Stomach (tissue), 9 donors: ENCODE measurements around the gene ROBO1. TPM values are rescaled to one million over a fixed set of nuclear protein-coding genes. Genes with fewer than 3 reads are reported as not detected.

Experiments used
- DNase-seq, 2 donors: peaks; one replicate each; pipeline versions ENCODE4 v3.0.0 to v3.0.0-alpha.2; 2013 to 2019
- H3K27ac ChIP-seq, 5 donors: fragments of 200-600 bp in 4 of 5; sonication (generic) in 4 of 5; one replicate each; pipeline ENCODE4 v1.5.1; 2013 to 2019; ENCODE audit warnings: mild to moderate bottlenecking in 1 of 5, moderate library complexity in 1 of 5
- H3K27me3 ChIP-seq, 3 donors: fragments of 200-600 bp; sonication (generic); one replicate each; pipeline ENCODE4 v1.5.1; 2017 to 2019; ENCODE audit warnings: mixed run types in 1 of 3
- H3K36me3 ChIP-seq, 4 donors: fragments of 200-600 bp; sonication (generic); 1 replicate in 3 of 4; 2 replicates in 1 of 4; pipeline ENCODE4 v1.5.1; 2016 to 2019
- H3K4me1 ChIP-seq, 4 donors: fragments of 200-600 bp; sonication (generic); one replicate each; pipeline ENCODE4 v1.5.1; 2016 to 2019
- H3K4me3 ChIP-seq, 4 donors: fragments of 200-600 bp; sonication (generic) in 3 of 4; one replicate each; pipeline ENCODE4 v1.5.1; 2016 to 2019; ENCODE audit warnings: mild to moderate bottlenecking in 1 of 4
- H3K9me3 ChIP-seq, 4 donors: fragments of 200-600 bp; sonication (generic); one replicate each; pipeline ENCODE4 v1.5.1; 2016 to 2019
- EP300 ChIP-seq: sonication (generic); formaldehyde crosslinking; IDR thresholded peaks from one replicate; pipeline ENCODE4 v1.6.1; 2017; ENCODE audit warnings: antibody characterized with exemption
- POLR2A ChIP-seq, 4 donors: fragments of 450-650 bp; IDR thresholded peaks; one replicate each; pipeline ENCODE4 v1.6.1; 2016; ENCODE audit warnings: antibody characterized with exemption in 4 of 4, control low read depth in 2 of 4, mild to moderate bottlenecking in 1 of 4, moderate library complexity in 1 of 4
- POLR2AphosphoS5 ChIP-seq, 3 donors: sonication (generic); formaldehyde crosslinking; IDR thresholded peaks; one replicate each; pipeline ENCODE4 v1.6.1; 2016; ENCODE audit warnings: antibody characterized with exemption in 3 of 3
- WGBS, 5 donors: extraction: QIAGEN DNeasy Blood & Tissue Kit in 3 of 5; methylation state at CpG; one replicate each; pipeline versions ENCODE4 v1.1.5 to v1.1.7; 2013 to 2018; 5-methylcytosine and 5-hydroxymethylcytosine counted together
- intact Hi-C: fragments of 100-400 bp; cut with DNase I; formaldehyde crosslinking; loops from one replicate; pipeline ENCODE4 v1.15.1; 2023; ENCODE audit warnings: low total_unique reads
- polyA plus RNA-seq, 3 donors: library from polyadenylated mRNA; stranded (reverse); fragments of 200-250 nt; gene quantifications; one replicate each; pipeline ENCODE4 v1.2.3, GENCODE V29; 2013
- total RNA-seq, 5 donors: library from RNA; depleted of rRNA; stranded (reverse); fragments of >200 nt; gene quantifications; one replicate each; pipeline versions ENCODE4 v1.1.0 to v1.2.3, GENCODE V29; 2014 to 2016
- TF ChIP-seq, protein P1 (sequence below), 7 experiments: fragments of 450-650 bp in 4 of 7; fragments of 200-600 bp in 3 of 7; sonication (generic) in 3 of 7; IDR thresholded peaks; one replicate each; pipeline ENCODE4 v1.5.1; 2016 to 2019; ENCODE audit warnings: antibody characterized with exemption in 7 of 7, control low read depth in 2 of 7, mild to moderate bottlenecking in 1 of 7
- donor health status: healthy with polysubstance abuse.
- donor health status: Bipolar disorder and iron deficiency.
- donor health status: healthy.

ROBO1 gene
- total and polyA plus RNA-seq, 8 donors: 2.0 to 174 (median 4.5) TPM

DNA sequence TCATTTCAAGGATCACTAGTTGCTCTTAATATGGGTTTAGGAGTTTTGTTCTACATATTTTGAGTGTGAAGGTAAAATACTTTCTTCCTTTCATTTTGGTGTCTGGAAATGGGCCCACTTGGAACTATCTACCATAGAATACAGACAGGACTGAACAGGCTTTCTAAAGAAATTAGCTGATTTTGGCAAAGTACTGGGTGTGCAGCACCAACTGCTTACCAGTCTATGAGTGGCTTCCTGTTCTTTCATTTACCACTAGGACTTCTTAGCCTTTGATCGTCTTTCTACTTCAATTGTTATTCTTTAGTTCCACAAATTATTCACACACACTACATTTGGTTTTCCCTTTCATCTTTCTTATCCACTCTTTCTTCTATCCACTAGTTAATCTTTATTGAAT lies 1196.3 kb downstream of the ROBO1 start:
- TF ChIP-seq POLR2AphosphoS5 (IDR thresholded peaks at IDR 0.05) (no peak), EP300 (no peak), POLR2A (IDR thresholded peaks at IDR 0.05) (no peak)
- TF ChIP-seq, protein P1, sequence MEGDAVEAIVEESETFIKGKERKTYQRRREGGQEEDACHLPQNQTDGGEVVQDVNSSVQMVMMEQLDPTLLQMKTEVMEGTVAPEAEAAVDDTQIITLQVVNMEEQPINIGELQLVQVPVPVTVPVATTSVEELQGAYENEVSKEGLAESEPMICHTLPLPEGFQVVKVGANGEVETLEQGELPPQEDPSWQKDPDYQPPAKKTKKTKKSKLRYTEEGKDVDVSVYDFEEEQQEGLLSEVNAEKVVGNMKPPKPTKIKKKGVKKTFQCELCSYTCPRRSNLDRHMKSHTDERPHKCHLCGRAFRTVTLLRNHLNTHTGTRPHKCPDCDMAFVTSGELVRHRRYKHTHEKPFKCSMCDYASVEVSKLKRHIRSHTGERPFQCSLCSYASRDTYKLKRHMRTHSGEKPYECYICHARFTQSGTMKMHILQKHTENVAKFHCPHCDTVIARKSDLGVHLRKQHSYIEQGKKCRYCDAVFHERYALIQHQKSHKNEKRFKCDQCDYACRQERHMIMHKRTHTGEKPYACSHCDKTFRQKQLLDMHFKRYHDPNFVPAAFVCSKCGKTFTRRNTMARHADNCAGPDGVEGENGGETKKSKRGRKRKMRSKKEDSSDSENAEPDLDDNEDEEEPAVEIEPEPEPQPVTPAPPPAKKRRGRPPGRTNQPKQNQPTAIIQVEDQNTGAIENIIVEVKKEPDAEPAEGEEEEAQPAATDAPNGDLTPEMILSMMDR (IDR thresholded peaks at IDR 0.05): no peak
- no peaks in the 10 kb centered on the region for H3K4me1 ChIP-seq
- intact Hi-C loops: no loop called here
- H3K4me3 ChIP-seq: no peak overlapping the region
- no peak overlapping the region for H3K27ac ChIP-seq
- no peaks in the 10 kb centered on the region for H3K27me3 ChIP-seq
- no peak for DNase-seq
- H3K36me3 ChIP-seq: no peaks in the 10 kb centered on the region
- no peaks in the 10 kb centered on the region for H3K9me3 ChIP-seq
- 79 to 93% (median 87%) methylated on average over 1 of the region's 1 CpG for WGBS, 5 donors

DNA sequence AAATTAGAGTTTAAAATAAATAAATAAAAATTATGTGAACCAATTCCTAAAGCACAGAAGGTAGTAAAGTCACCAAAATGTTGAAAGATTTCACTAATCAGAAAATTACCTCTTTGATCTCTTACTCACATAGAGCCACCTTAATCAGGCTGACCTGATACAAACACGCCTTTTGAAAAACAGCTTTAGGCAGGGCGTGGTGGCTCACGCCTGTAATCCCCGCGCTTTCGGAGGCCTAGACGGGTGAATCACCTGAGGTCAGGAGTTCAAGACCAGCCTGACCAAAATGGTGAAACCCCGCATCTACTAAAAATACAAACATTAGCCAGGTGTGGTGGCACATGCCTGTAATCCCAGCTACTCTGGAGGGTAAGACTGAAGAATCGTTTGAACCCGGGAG lies 1197.3 kb downstream of the ROBO1 start:
- Histone ChIP-seq H3K36me3 (no peaks in the 10 kb centered on the region), H3K4me1 (no peaks in the 10 kb centered on the region), H3K9me3 (no peaks in the 10 kb centered on the region), H3K27me3 (no peaks in the 10 kb centered on the region), H3K27ac (no peak overlapping the region), H3K4me3 (no peak overlapping the region)
- DNase-seq: no peak
- no peak for TF ChIP-seq POLR2A (IDR thresholded peaks at IDR 0.05)
- no peak for TF ChIP-seq POLR2AphosphoS5 (IDR thresholded peaks at IDR 0.05)
- TF ChIP-seq, protein P1 (IDR thresholded peaks at IDR 0.05): no peak
- no peak for TF ChIP-seq EP300
- intact Hi-C loops: no loop called here
- WGBS, 5 donors: 75 to 90% (median 86%) methylated on average over 10 of the region's 10 CpGs

DNA sequence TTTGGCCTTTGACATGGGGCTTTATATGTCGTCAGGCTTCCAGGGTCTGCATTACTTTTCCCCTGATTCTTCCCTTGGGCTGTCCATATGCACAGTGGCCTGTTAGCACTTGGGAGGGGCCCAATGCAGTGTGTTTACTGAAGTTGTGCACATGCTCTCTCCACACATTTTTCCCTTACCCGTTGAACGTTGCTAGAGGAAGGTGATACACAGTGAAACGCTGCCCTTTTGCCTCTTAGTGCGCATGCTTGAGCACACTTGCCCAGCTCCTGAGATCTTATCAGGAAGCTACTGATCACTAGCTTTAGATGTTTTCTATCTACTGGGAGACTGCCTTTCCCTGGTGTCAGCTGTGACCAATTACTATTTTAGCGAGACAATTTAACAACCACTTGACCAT lies 1198.0 kb downstream of the ROBO1 start:
- no peaks in the 10 kb centered on the region for H3K36me3 ChIP-seq
- H3K4me3 ChIP-seq: no peak overlapping the region
- TF ChIP-seq POLR2A (IDR thresholded peaks at IDR 0.05) (no peak), EP300 (no peak), POLR2AphosphoS5 (IDR thresholded peaks at IDR 0.05) (no peak)
- TF ChIP-seq, protein P1 (IDR thresholded peaks at IDR 0.05): no peak
- H3K27me3 ChIP-seq: no peaks in the 10 kb centered on the region
- H3K27ac ChIP-seq: no peak overlapping the region
- WGBS, 5 donors: 44 to 61% (median 52%) methylated on average over 5 to 6 of the region's 6 CpGs
- intact Hi-C loops: no loop called here
- no peaks in the 10 kb centered on the region for H3K9me3 ChIP-seq
- no peaks in the 10 kb centered on the region for H3K4me1 ChIP-seq
- peak in 1 of 2 donors; percentile 21 for DNase-seq

DNA sequence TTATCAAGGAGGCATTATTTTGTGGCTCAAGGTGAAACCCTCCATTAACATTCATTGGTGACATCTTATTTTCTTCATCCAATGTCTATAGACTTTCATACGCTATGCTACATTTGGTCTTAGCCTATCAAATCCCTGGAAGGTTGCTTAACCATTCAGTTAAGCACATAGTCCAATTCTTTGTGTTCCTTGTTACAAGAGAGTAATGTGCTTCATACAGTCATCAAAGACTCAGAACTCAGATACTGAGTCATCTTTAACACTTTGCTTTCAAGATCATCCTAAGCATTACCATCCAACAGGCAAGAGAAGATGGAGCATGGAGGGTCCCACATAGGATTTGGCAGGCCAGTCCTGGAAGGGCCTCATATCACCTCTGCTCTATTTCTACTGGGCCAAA lies 1202.1 kb downstream of the ROBO1 start:
- Histone ChIP-seq H3K4me1 (no peaks in the 10 kb centered on the region), H3K4me3 (no peak overlapping the region), H3K36me3 (no peaks in the 10 kb centered on the region), H3K9me3 (peaks cover 0 to 4% (median 0%) of the 10 kb centered on the region in 4 donors), H3K27ac (no peak overlapping the region), H3K27me3 (no peaks in the 10 kb centered on the region)
- WGBS, 5 donors: 88 to 97% (median 95%) methylated on average over 1 of the region's 1 CpG
- intact Hi-C loops: no loop called here
- TF ChIP-seq EP300 (no peak), POLR2A (IDR thresholded peaks at IDR 0.05) (no peak), POLR2AphosphoS5 (IDR thresholded peaks at IDR 0.05) (no peak)
- TF ChIP-seq, protein P1 (IDR thresholded peaks at IDR 0.05): no peak
- DNase-seq: no peak
